Measurements from ENCODE around the gene SYVN1.

DNA sequence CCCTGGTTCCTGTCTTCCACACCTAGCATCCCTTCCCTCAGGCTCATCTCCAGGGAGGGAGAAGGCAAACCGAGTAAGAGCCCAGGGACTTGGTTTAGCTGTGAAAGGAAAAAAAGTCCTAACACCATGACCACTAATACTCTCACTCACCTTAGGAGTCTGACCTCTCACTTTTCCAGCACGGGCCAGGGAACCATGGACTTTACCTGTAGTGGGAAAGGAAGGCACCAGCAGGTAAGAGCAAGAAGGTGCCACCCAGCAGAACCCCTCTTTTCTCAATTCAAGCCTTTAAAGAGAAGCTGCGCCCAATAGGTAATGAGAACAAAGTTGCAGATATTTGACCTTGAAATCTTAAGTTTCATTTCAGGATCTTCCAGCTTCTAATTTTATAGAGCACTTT lies 13.5 kb downstream of the SYVN1 start:
- TF ChIP-seq CTCF (IDR thresholded peaks at IDR 0.05; ENCODE audit: low read depth, low read length) = no peak
- no peak for TF ChIP-seq EZH2phosphoT487 (IDR thresholded peaks at IDR 0.05; ENCODE audit: low read depth)

All from OCI-LY3 (cell line).